CD8-positive, alpha-beta memory T cell (primary cell): Measurements from ENCODE around the gene WDR18. TPM values are rescaled to one million over a fixed set of nuclear protein-coding genes. Genes with fewer than 3 reads are reported as not detected.

Experiments
- CTCF ChIA-PET: fragments of 350-600 bp; sonication (Branson Sonifier 250); formaldehyde crosslinking; loops from one replicate; lab custom pipeline; 2021; ENCODE audit warnings: antibody characterized with exemption; lab: Charles Lee
- POLR2A ChIA-PET: fragments of 350-600 bp; sonication (Branson Sonifier 250); formaldehyde crosslinking; loops from one replicate; lab custom pipeline; 2021; ENCODE audit warnings: antibody characterized with exemption; lab: Charles Lee
- DNase-seq, 5 donors: peaks; one replicate each; pipeline versions ENCODE4 v3.0.0 to v3.0.0-alpha.2; 2020 to 2022; ENCODE audit warnings: mixed read lengths in 1 of 5
- H3K27ac ChIP-seq: one replicate; pipeline ENCODE4 v1.7.0; 2013; ENCODE audit warnings: low read depth, mild to moderate bottlenecking, low read length, moderate library complexity
- H3K27me3 ChIP-seq: 2 replicates; pipeline ENCODE4 v1.7.0; 2013; ENCODE audit warnings: low read length, mild to moderate bottlenecking; ENCODE audit not compliant: insufficient read depth, poor library complexity, severe bottlenecking
- H3K36me3 ChIP-seq: 2 replicates; pipeline ENCODE4 v1.7.0; 2013; ENCODE audit warnings: mild to moderate bottlenecking, low read length, moderate library complexity; ENCODE audit not compliant: insufficient read depth
- H3K4me1 ChIP-seq: 2 replicates; pipeline ENCODE4 v1.7.0; 2013; ENCODE audit warnings: mild to moderate bottlenecking, low read length, moderate library complexity; ENCODE audit not compliant: insufficient read depth
- H3K4me3 ChIP-seq: 2 replicates; pipeline ENCODE4 v1.7.0; 2013; ENCODE audit warnings: mild to moderate bottlenecking, low read length
- H3K9me3 ChIP-seq: 2 replicates; pipeline ENCODE4 v1.7.0; 2013; ENCODE audit warnings: mild to moderate bottlenecking, low read length
- H3K27ac Mint-ChIP-seq, 8 donors: one replicate each; pipeline ENCODE4 v1.8.0; 2020 to 2021; ENCODE audit warnings: mixed read lengths in 8 of 8, mild to moderate bottlenecking in 6 of 8, inconsistent platforms in 3 of 8, moderate library complexity in 3 of 8
- H3K27me3 Mint-ChIP-seq, 2 donors: one replicate each; pipeline ENCODE4 v1.8.0; 2020 to 2021; ENCODE audit warnings: mixed read lengths in 2 of 2, mild to moderate bottlenecking in 1 of 2, moderate library complexity in 1 of 2
- H3K36me3 Mint-ChIP-seq, 3 donors: one replicate each; pipeline ENCODE4 v1.8.0; 2020 to 2021; ENCODE audit warnings: mixed read lengths in 3 of 3, inconsistent platforms in 1 of 3, mild to moderate bottlenecking in 1 of 3
- H3K4me1 Mint-ChIP-seq, 3 donors: one replicate each; pipeline ENCODE4 v1.8.0; 2020 to 2021; ENCODE audit warnings: mixed read lengths in 3 of 3, inconsistent platforms in 1 of 3, mild to moderate bottlenecking in 1 of 3
- H3K4me3 Mint-ChIP-seq, 7 donors: one replicate each; pipeline ENCODE4 v1.8.0; 2020 to 2021; ENCODE audit warnings: mixed read lengths in 7 of 7, mild to moderate bottlenecking in 6 of 7, moderate library complexity in 4 of 7, inconsistent platforms in 2 of 7
- H3K9me3 Mint-ChIP-seq, 5 donors: one replicate each; pipeline ENCODE4 v1.8.0; 2020 to 2022; ENCODE audit warnings: mixed read lengths in 5 of 5, mild to moderate bottlenecking in 3 of 5, moderate library complexity in 2 of 5, inconsistent platforms in 1 of 5
- polyA plus RNA-seq: library from polyadenylated mRNA; unstranded; fragments of 300-500 nt; fragmentation: Illumina TruSeq; gene quantifications from one replicate; pipeline ENCODE4 v1.2.3, GENCODE V29; 2021
- total RNA-seq, 2 experiments: library from RNA; stranded (reverse); gene quantifications; one replicate each; pipeline ENCODE4 v1.2.3, GENCODE V29; 2021

Gene WDR18
- total and polyA plus RNA-seq, 3 experiments from 2014 or later, result 61.3 to 133 (median 108) TPM

DNA sequence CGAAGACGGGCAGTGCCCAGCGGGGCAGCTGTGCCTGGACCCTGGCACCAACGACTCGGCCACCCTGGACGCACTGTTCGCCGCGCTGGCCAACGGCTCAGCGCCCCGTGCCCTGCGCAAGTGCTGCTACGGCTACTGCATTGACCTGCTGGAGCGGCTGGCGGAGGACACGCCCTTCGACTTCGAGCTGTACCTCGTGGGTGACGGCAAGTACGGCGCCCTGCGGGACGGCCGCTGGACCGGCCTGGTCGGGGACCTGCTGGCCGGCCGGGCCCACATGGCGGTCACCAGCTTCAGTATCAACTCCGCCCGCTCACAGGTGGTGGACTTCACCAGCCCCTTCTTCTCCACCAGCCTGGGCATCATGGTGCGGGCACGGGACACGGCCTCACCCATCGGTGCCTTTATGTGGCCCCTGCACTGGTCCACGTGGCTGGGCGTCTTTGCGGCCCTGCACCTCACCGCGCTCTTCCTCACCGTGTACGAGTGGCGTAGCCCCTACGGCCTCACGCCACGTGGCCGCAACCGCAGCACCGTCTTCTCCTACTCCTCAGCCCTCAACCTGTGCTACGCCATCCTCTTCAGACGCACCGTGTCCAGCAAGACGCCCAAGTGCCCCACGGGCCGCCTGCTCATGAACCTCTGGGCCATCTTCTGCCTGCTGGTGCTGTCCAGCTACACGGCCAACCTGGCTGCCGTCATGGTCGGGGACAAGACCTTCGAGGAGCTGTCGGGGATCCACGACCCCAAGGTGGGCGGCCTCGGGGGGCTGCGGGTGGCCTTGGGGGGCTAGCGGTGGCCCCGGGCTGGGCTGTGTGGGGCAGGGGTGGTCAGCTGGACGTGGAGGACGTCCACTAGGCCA lies 20.9 kb downstream of the WDR18 start:
- Histone ChIP-seq H3K4me1 (peaks cover 11% of the 10 kb centered on the region), H3K27me3 (peaks cover 10% of the 10 kb centered on the region), H3K27ac (no peak overlapping the region), H3K36me3 (no peaks in the 10 kb centered on the region), H3K9me3 (no peaks in the 10 kb centered on the region), H3K4me3 (no peak overlapping the region)
- Mint-ChIP-seq H3K9me3 (no peaks in the 10 kb centered on the region), H3K36me3 (peaks cover 0 to 9% (median 0%) of the 10 kb centered on the region in 3 donors), H3K27ac (no peak overlapping the region), H3K4me1 (peaks cover 0 to 6% (median 0%) of the 10 kb centered on the region in 3 donors), H3K27me3 (peaks cover 9 to 10% of the 10 kb centered on the region in 2 donors), H3K4me3 (no peak overlapping the region)
- no peak for DNase-seq
- POLR2A ChIA-PET, result interaction anchor here (0.6 to 1.5 kb wide), 2 partner anchors 8 to 618 kb away, joined by 3 read pairs; no protein-coding TSS in a partner anchor
- CTCF ChIA-PET, result interaction anchor here (0.9 kb wide), 1 partner anchor 23 kb away, joined by 3 read pairs; no protein-coding TSS in a partner anchor

GRCh38 chr19:1006711-1007398 lies 22.7 kb downstream of the WDR18 start:
- no peaks in the 10 kb centered on the region for H3K27me3 ChIP-seq
- CTCF ChIA-PET, result interaction anchor here (0.7 to 1.0 kb wide), 3 partner anchors 9 to 84 kb away, joined by 3 read pairs; no protein-coding TSS in a partner anchor
- POLR2A ChIA-PET, result no interaction called here
- no peaks in the 10 kb centered on the region for H3K36me3 ChIP-seq
- no peak overlapping the region for H3K4me3 ChIP-seq
- no peaks in the 10 kb centered on the region for H3K4me1 Mint-ChIP-seq
- no peak for DNase-seq
- H3K9me3 Mint-ChIP-seq, result no peaks in the 10 kb centered on the region
- peaks cover 0 to 15% (median 0%) of the 10 kb centered on the region in 3 donors for H3K36me3 Mint-ChIP-seq
- peaks cover under 1% of the 10 kb centered on the region for H3K4me1 ChIP-seq
- no peak overlapping the region for H3K4me3 Mint-ChIP-seq
- H3K27ac Mint-ChIP-seq, result no peak overlapping the region
- no peak overlapping the region for H3K27ac ChIP-seq
- peaks cover 4% of the 10 kb centered on the region in 2 donors for H3K27me3 Mint-ChIP-seq
- no peaks in the 10 kb centered on the region for H3K9me3 ChIP-seq

GRCh38 chr19:1007399-1008251 lies 23.5 kb downstream of the WDR18 start:
- H3K36me3 Mint-ChIP-seq, result peaks cover 0 to 16% (median 0%) of the 10 kb centered on the region in 3 donors
- DNase-seq, result no peak
- ChIA-PET CTCF (interaction anchor here (0.7 to 1.0 kb wide), 3 partner anchors 8 to 84 kb away, joined by 3 read pairs; no protein-coding TSS in a partner anchor), POLR2A (interaction anchor here (0.6 kb wide), 1 partner anchor 10 kb away, joined by 3 read pairs; no protein-coding TSS in a partner anchor)
- Histone ChIP-seq H3K4me1 (no peaks in the 10 kb centered on the region), H3K9me3 (no peaks in the 10 kb centered on the region), H3K36me3 (no peaks in the 10 kb centered on the region), H3K4me3 (no peak overlapping the region), H3K27ac (no peak overlapping the region), H3K27me3 (no peaks in the 10 kb centered on the region)
- H3K4me3 Mint-ChIP-seq, result peak overlapping the region in 1 of 7 donors; percentile 40
- peaks cover 2% of the 10 kb centered on the region in 2 donors for H3K27me3 Mint-ChIP-seq
- no peaks in the 10 kb centered on the region for H3K4me1 Mint-ChIP-seq
- no peaks in the 10 kb centered on the region for H3K9me3 Mint-ChIP-seq
- H3K27ac Mint-ChIP-seq, result no peak overlapping the region

- peak overlapping the region in 1 of 7 donors; percentile 40 for H3K4me3 Mint-ChIP-seq
- H3K27ac Mint-ChIP-seq, result peak overlapping the region in 2 of 8 donors; percentile 8 to 64
- ChIA-PET CTCF (no interaction called here), POLR2A (no interaction called here)
- DNase-seq, result no peak
- H3K4me1 Mint-ChIP-seq, result no peaks in the 10 kb centered on the region
- no peaks in the 10 kb centered on the region for H3K4me1 ChIP-seq
- H3K9me3 ChIP-seq, result no peaks in the 10 kb centered on the region
- peaks cover 0 to 2% of the 10 kb centered on the region in 2 donors for H3K27me3 Mint-ChIP-seq
- H3K4me3 ChIP-seq, result no peak overlapping the region
- no peaks in the 10 kb centered on the region for H3K27me3 ChIP-seq
- H3K27ac ChIP-seq, result no peak overlapping the region
- no peaks in the 10 kb centered on the region for H3K36me3 ChIP-seq
- H3K9me3 Mint-ChIP-seq, result no peaks in the 10 kb centered on the region
- peaks cover 0 to 22% (median 0%) of the 10 kb centered on the region in 3 donors for H3K36me3 Mint-ChIP-seq
Observed at GRCh38 chr19:1008268-1009040, 24.3 kb downstream of the WDR18 start.

- H3K9me3 Mint-ChIP-seq, result no peaks in the 10 kb centered on the region
- peaks cover 0 to 30% (median 0%) of the 10 kb centered on the region in 3 donors for H3K36me3 Mint-ChIP-seq
- Histone ChIP-seq H3K27ac (no peak overlapping the region), H3K9me3 (no peaks in the 10 kb centered on the region), H3K4me1 (no peaks in the 10 kb centered on the region), H3K36me3 (no peaks in the 10 kb centered on the region), H3K4me3 (no peak overlapping the region), H3K27me3 (no peaks in the 10 kb centered on the region)
- H3K27me3 Mint-ChIP-seq, result peaks cover 0 to 2% of the 10 kb centered on the region in 2 donors
- CTCF ChIA-PET, result interaction anchor here (0.9 kb wide), 1 partner anchor 10 kb away, joined by 4 read pairs; no protein-coding TSS in a partner anchor
- POLR2A ChIA-PET, result interaction anchor here (0.6 kb wide), 1 partner anchor 20 kb away, joined by 4 read pairs; no protein-coding TSS in a partner anchor
- no peak overlapping the region for H3K27ac Mint-ChIP-seq
- H3K4me3 Mint-ChIP-seq, result no peak overlapping the region
- peaks cover 0 to 4% (median 3%) of the 10 kb centered on the region in 3 donors for H3K4me1 Mint-ChIP-seq
- no peak for DNase-seq
Observed at GRCh38 chr19:1009041-1009980, 25.2 kb downstream of the WDR18 start.

DNA sequence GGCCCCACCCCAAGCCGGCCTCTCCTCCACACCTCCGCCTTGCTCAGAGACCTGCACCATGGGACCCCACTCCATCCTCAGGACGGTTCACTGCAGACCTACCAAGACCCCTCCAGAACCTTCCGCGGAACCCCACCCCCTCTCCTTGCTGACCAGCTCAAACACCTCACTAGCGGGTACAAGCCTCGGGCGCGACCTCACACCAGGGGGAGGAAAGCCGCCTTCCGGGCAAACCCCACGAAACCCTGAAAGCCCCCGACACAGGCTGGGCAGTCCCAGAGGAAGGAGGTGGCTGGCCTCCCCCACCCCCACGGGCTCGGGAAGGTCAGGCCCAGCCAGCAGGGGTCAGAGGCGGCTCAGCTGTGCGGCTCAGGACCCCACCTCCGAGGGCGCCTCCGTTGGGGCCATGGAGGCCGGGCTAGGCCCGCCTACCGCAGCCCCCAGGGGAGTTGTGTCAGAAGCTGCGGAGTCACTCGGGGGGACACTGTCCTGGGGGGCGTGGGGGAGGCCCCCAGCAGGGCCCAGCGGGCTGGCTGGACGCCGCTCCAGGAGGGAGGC lies 25.9 kb downstream of the WDR18 start:
- Histone ChIP-seq H3K9me3 (no peaks in the 10 kb centered on the region), H3K4me3 (no peak overlapping the region), H3K4me1 (no peaks in the 10 kb centered on the region), H3K27me3 (no peaks in the 10 kb centered on the region), H3K36me3 (no peaks in the 10 kb centered on the region), H3K27ac (no peak overlapping the region)
- ChIA-PET POLR2A (interaction anchor here (0.5 to 0.6 kb wide), 3 partner anchors 19 to 91 kb away, joined by 3 to 4 read pairs (median 3); no protein-coding TSS in a partner anchor), CTCF (interaction anchor here (0.8 to 0.9 kb wide), 2 partner anchors 11 to 31 kb away, joined by 3 to 4 read pairs; no protein-coding TSS in a partner anchor)
- Mint-ChIP-seq H3K4me1 (peaks cover 0 to 5% (median 3%) of the 10 kb centered on the region in 3 donors), H3K4me3 (no peak overlapping the region), H3K9me3 (no peaks in the 10 kb centered on the region), H3K27me3 (peaks cover 0 to 2% of the 10 kb centered on the region in 2 donors), H3K27ac (no peak overlapping the region), H3K36me3 (peaks cover 0 to 30% (median 0%) of the 10 kb centered on the region in 3 donors)
- no peak for DNase-seq
